B cell (primary cell): ENCODE measurements around the gene NUDT16L1.

Experiments
- CTCF ChIP-seq: fragments of 200-600 bp; IDR thresholded peaks from one replicate; pipeline ENCODE4 v1.8.0; 2022; ENCODE audit warnings: antibody characterized with exemption, mild to moderate bottlenecking
- EZH2 ChIP-seq: IDR thresholded peaks from 2 replicates; pipeline ENCODE4 v1.6.1; 2012; ENCODE audit warnings: borderline replicate concordance, low read depth, mild to moderate bottlenecking, moderate library complexity, low read length; ENCODE audit not compliant: insufficient read depth, poor library complexity, severe bottlenecking

DNA sequence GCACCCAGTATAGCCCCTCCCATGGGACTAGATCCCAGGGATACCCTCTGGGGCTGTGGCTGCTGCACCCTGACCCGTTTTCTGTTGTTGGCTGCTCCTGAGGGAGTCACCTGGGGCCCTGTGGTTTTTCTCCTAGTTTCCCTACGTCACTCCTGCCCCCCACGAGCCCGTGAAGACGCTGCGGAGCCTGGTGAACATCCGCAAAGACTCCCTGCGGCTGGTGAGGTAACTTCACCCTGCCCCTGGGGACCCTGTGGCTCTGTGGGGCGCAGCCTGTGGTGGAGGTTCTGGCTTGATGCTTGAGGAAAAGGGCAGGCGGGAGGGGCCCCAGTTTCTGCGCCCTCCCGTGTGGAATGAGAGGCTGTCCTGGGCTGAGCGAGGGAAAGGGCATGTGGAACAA is 41.5 kb upstream of the NUDT16L1 start:
- no peak for TF ChIP-seq CTCF
- TF ChIP-seq EZH2, result no peak
